Kidney epithelial cell (primary cell): Measurements from ENCODE around the gene SNCB. TPM values are rescaled to one million over a fixed set of nuclear protein-coding genes. Genes with fewer than 3 reads are reported as not detected.
A peak's percentile ranks its signal among the peaks of the same experiment; 100 is the strongest.

Source experiments
- DNase-seq: peaks from one replicate; pipeline ENCODE4 v3.0.0-alpha.2; 2010; ENCODE audit warnings: low read depth
- H3K27me3 ChIP-seq: 2 replicates; pipeline ENCODE4 v1.6.0; 2011; ENCODE audit warnings: low read length; ENCODE audit not compliant: control insufficient read depth, insufficient read depth
- H3K36me3 ChIP-seq: 2 replicates; pipeline ENCODE4 v1.5.1; 2011; ENCODE audit warnings: low read length; ENCODE audit not compliant: control insufficient read depth, insufficient read depth
- H3K4me3 ChIP-seq: 2 replicates; pipeline ENCODE4 v1.5.1; 2011; ENCODE audit warnings: low read depth, mild to moderate bottlenecking, control low read depth, low read length
- total RNA-seq: library from RNA; depleted of rRNA; stranded (reverse); fragments of >200 nt; gene quantifications from 2 replicates; pipeline ENCODE4 v1.2.3, GENCODE V29; 2015
- TF ChIP-seq, protein P1 (sequence below): IDR thresholded peaks from 2 replicates; pipeline ENCODE4 v1.5.1; 2011; ENCODE audit warnings: mild to moderate bottlenecking, moderate library complexity, low read length, control low read depth, inconsistent platforms; ENCODE audit not compliant: insufficient read depth, poor library complexity, severe bottlenecking

SNCB gene
- total RNA-seq, 1 donor from 2014 or later = not detected

DNA sequence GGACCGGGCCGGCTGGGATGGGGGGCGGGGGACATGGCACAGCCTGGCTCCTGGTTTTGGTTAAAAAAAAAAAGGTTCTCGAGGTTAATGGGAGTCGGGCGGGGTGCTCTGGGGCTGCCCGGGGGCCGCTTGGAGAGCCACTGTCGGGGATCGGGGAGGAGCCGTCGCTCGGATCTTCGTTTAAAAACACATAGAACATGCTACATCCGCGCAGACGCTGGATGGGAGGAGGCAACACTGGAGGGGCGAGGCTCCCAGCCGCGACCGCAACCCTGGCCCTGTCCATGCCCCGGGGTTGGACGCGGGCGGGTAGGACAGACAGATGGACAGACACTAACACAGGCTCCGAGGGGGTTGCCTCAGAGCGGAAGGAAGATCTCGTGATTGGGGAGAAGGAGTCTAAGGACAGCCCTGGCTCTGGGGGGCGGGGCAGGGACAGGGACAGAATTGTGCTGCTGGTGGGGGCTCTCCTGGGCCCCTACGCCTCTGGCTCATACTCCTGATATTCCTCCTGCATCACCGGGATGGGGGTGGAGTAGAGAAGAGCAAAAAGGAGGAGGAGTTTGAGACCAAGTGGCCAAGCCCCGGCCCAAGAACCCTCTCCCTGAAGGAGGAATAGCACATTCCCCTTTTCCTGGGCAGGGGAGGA lies 9.9 kb downstream of the SNCB start:
- DNase-seq = no peak
- H3K4me3 ChIP-seq = no peak overlapping the region
- H3K36me3 ChIP-seq = no peaks in the 10 kb centered on the region
- TF ChIP-seq, protein P1, sequence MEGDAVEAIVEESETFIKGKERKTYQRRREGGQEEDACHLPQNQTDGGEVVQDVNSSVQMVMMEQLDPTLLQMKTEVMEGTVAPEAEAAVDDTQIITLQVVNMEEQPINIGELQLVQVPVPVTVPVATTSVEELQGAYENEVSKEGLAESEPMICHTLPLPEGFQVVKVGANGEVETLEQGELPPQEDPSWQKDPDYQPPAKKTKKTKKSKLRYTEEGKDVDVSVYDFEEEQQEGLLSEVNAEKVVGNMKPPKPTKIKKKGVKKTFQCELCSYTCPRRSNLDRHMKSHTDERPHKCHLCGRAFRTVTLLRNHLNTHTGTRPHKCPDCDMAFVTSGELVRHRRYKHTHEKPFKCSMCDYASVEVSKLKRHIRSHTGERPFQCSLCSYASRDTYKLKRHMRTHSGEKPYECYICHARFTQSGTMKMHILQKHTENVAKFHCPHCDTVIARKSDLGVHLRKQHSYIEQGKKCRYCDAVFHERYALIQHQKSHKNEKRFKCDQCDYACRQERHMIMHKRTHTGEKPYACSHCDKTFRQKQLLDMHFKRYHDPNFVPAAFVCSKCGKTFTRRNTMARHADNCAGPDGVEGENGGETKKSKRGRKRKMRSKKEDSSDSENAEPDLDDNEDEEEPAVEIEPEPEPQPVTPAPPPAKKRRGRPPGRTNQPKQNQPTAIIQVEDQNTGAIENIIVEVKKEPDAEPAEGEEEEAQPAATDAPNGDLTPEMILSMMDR = no peak
- H3K27me3 ChIP-seq = peaks cover 38% of the 10 kb centered on the region

GRCh38 chr5:176619569-176620332 lies 10.6 kb downstream of the SNCB start:
- no peaks in the 10 kb centered on the region for H3K36me3 ChIP-seq
- TF ChIP-seq, protein P1 = no peak
- H3K27me3 ChIP-seq = peaks cover 33% of the 10 kb centered on the region
- no peak overlapping the region for H3K4me3 ChIP-seq
- no peak for DNase-seq

DNA sequence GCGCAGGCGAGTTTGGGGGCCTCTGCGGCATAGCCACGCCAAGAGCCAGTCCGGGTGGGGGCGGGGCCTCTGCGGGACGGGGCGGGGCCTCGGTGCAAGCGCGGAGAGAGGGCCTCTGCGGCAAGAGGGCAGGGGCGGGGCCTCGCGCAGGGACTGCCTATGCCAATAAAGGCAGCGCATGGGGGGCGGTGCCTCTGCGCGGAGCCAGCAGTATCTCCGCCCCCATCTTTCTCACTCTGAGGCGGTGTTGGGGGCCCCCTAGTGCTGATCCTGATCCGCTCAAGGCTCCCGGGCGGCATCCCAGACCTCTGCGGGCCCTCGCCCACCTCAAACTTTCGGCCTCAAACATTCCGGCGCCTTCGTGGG lies 11.1 kb downstream of the SNCB start:
- TF ChIP-seq, protein P1 = peak; percentile 52
- Histone ChIP-seq H3K4me3 (no peak overlapping the region), H3K36me3 (no peaks in the 10 kb centered on the region), H3K27me3 (peaks cover 33% of the 10 kb centered on the region)
- DNase-seq = peak; percentile 57

DNA sequence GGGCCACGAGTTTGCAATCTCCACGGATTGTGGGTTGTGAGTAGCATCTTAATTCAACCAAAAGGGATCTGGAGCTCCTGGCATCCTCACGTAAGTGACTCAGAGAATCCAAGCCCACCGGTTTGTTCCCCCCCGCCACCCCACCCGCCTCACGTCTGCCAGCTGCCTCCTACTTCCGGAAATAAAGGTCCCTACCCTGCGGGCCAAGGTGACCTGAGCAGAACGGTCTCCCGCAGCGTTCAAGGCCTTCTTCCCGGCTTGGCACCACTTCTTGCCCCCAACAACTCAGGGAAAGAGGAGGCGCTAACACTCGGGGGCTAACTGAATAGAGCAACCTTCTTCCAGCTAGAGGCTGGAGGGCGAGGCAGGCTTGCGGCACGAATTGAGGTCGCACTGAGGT lies 11.6 kb downstream of the SNCB start:
- H3K36me3 ChIP-seq = no peaks in the 10 kb centered on the region
- TF ChIP-seq, protein P1 = no peak
- H3K4me3 ChIP-seq = no peak overlapping the region
- H3K27me3 ChIP-seq = peaks cover 32% of the 10 kb centered on the region
- no peak for DNase-seq

- H3K36me3 ChIP-seq = no peaks in the 10 kb centered on the region
- peaks cover 26% of the 10 kb centered on the region for H3K27me3 ChIP-seq
- DNase-seq = no peak
- TF ChIP-seq, protein P1 = no peak
- no peak overlapping the region for H3K4me3 ChIP-seq
Observed at GRCh38 chr5:176616511-176616910, 13.8 kb downstream of the SNCB start.
